Measurements from ENCODE around the gene C2CD2L. TPM values are rescaled to one million over a fixed set of nuclear protein-coding genes. Genes with fewer than 3 reads are reported as not detected.

C2CD2L gene
- 3.4 TPM in 2 replicates for total RNA-seq

GRCh38 chr11:119106564-119107537 is at the start of gene C2CD2L:
C2CD2L (plus strand) TSS chr11:119107344; CDS start chr11:119107742, 398 bp downstream.

GRCh38 chr11:119067371-119068222 is 39.5 kb upstream of the C2CD2L start, which contains the start of gene VPS11:
VPS11 (plus strand) TSS chr11:119067818; CDS start chr11:119067824, 6 bp downstream.

GRCh38 chr11:119084663-119085436 is 22.3 kb upstream of the C2CD2L start, which contains the start of gene HMBS:
HMBS (plus strand) TSS chr11:119084881; CDS start chr11:119085034, 153 bp downstream.

GRCh38 chr11:119101759-119102423 is 5.3 kb upstream of the C2CD2L start, which contains the start of gene DPAGT1:
DPAGT1 (minus strand) TSS chr11:119101853; CDS start chr11:119101655, 198 bp downstream.

GRCh38 chr11:119121008-119121810 is 14.1 kb downstream of the C2CD2L start, which contains the start of gene HINFP:
HINFP (plus strand) TSS chr11:119121580; CDS start chr11:119126945, 5,365 bp downstream.

GRCh38 chr11:119149018-119149785 is 42.1 kb downstream of the C2CD2L start, which contains the start of gene ABCG4:
ABCG4 (plus strand) TSS chr11:119149052; CDS start chr11:119149966, 914 bp downstream.

Other genes with a start within 250 kb of the C2CD2L start
- not detected in 2 replicates for gene CXCR5, start 223.5 kb upstream of the C2CD2L start, total RNA-seq
- gene BCL9L, start 181.4 kb upstream of the C2CD2L start, total RNA-seq: 21.1 and 49.4 TPM in 2 replicates
- gene UPK2, start 151.0 kb upstream of the C2CD2L start, total RNA-seq: not detected in 2 replicates
- gene FOXR1, start 135.6 kb upstream of the C2CD2L start, total RNA-seq: not detected in 2 replicates
- 6.3 and 6.8 TPM in 2 replicates for gene CENATAC, start 109.2 kb upstream of the C2CD2L start, total RNA-seq
- gene RPS25, start 89.0 kb upstream of the C2CD2L start, total RNA-seq: 1,512 and 1,580 TPM in 2 replicates
- gene TRAPPC4, start 88.6 kb upstream of the C2CD2L start, total RNA-seq: 47.6 and 56.7 TPM in 2 replicates
- 6.6 and 10.5 TPM in 2 replicates for gene SLC37A4, start 76.5 kb upstream of the C2CD2L start, total RNA-seq
- gene HYOU1, start 50.1 kb upstream of the C2CD2L start, total RNA-seq: 119 and 147 TPM in 2 replicates
- gene VPS11, start 39.5 kb upstream of the C2CD2L start, total RNA-seq: 16.8 and 26.4 TPM in 2 replicates
- 3.4 and 22.4 TPM in 2 replicates for gene HMBS, start 22.5 kb upstream of the C2CD2L start, total RNA-seq
- gene DPAGT1, start 5.5 kb upstream of the C2CD2L start, total RNA-seq: 16.4 and 23.2 TPM in 2 replicates
- 6.9 and 16.5 TPM in 2 replicates for gene HINFP, start 14.2 kb downstream of the C2CD2L start, total RNA-seq
- under 0.01 TPM in 1 of 2 replicates, not detected in the other for gene ABCG4, start 41.7 kb downstream of the C2CD2L start, total RNA-seq
- gene NLRX1, start 61.4 kb downstream of the C2CD2L start, total RNA-seq: 8.8 and 11.8 TPM in 2 replicates
- gene NHERF4, start 78.1 kb downstream of the C2CD2L start, total RNA-seq: not detected in 2 replicates
- 6.5 and 7.5 TPM in 2 replicates for gene CBL, start 99.0 kb downstream of the C2CD2L start, total RNA-seq
- gene MCAM, start 209.8 kb downstream of the C2CD2L start, total RNA-seq: 51.3 and 129 TPM in 2 replicates
- gene RNF26, start 227.2 kb downstream of the C2CD2L start, total RNA-seq: 4.0 and 10.7 TPM in 2 replicates
- 13.8 and 24.2 TPM in 2 replicates for gene C1QTNF5, start 233.5 kb downstream of the C2CD2L start, total RNA-seq
- not detected in 2 replicates for gene MFRP, start 239.4 kb downstream of the C2CD2L start, total RNA-seq